ENCODE results near the gene HRH1. TPM values are rescaled to one million over a fixed set of nuclear protein-coding genes. Genes with fewer than 3 reads are reported as not detected.

HRH1 gene
- total and polyA plus RNA-seq, 2 experiments from 2014 or later = not detected

GRCh38 chr3:11273891-11274291 lies 119.6 kb downstream of the HRH1 start:
- no peak overlapping the region for H3K27ac ChIP-seq
- H3K36me3 ChIP-seq = no peaks in the 10 kb centered on the region
- H3K9me3 ChIP-seq (ENCODE audit: low read depth) = no peaks in the 10 kb centered on the region

GRCh38 chr3:11274566-11275142 lies 120.4 kb downstream of the HRH1 start:
- Histone ChIP-seq H3K4me1 (ENCODE audit: low read depth) (no peaks in the 10 kb centered on the region), H3K9me3 (ENCODE audit: low read depth) (no peaks in the 10 kb centered on the region), H3K27ac (no peak overlapping the region), H3K36me3 (no peaks in the 10 kb centered on the region), H3K27me3 (no peaks in the 10 kb centered on the region), H3K4me3 (no peak overlapping the region)
- no peak for DNase-seq (ENCODE audit: low read depth in 1 of 2, low spot score in 1 of 2)
- TF ChIP-seq CTCF (IDR thresholded peaks at IDR 0.05; ENCODE audit: low read depth, low read length) = no peak

More at GRCh38 chr3:11273891-11274291, 119.6 kb downstream of the HRH1 start:
- H3K27me3 ChIP-seq = no peaks in the 10 kb centered on the region
- H3K4me3 ChIP-seq = no peak overlapping the region
- DNase-seq (ENCODE audit: low read depth in 1 of 2, low spot score in 1 of 2) = no peak
- no peak for TF ChIP-seq CTCF (IDR thresholded peaks at IDR 0.05; ENCODE audit: low read depth, low read length)
- no peaks in the 10 kb centered on the region for H3K4me1 ChIP-seq (ENCODE audit: low read depth)

- Histone ChIP-seq H3K9me3 (ENCODE audit: low read depth) (no peaks in the 10 kb centered on the region), H3K27me3 (no peaks in the 10 kb centered on the region), H3K4me1 (ENCODE audit: low read depth) (no peaks in the 10 kb centered on the region), H3K36me3 (no peaks in the 10 kb centered on the region), H3K27ac (no peak overlapping the region), H3K4me3 (no peak overlapping the region)
- DNase-seq (ENCODE audit: low read depth in 1 of 2, low spot score in 1 of 2) = no peak
- TF ChIP-seq CTCF (IDR thresholded peaks at IDR 0.05; ENCODE audit: low read depth, low read length) = no peak
Measured at GRCh38 chr3:11275926-11276325, 121.6 kb downstream of the HRH1 start.

- H3K9me3 ChIP-seq (ENCODE audit: low read depth) = no peaks in the 10 kb centered on the region
- no peak overlapping the region for H3K4me3 ChIP-seq
- TF ChIP-seq CTCF (IDR thresholded peaks at IDR 0.05; ENCODE audit: low read depth, low read length) = no peak
- H3K27ac ChIP-seq = no peak overlapping the region
- no peaks in the 10 kb centered on the region for H3K36me3 ChIP-seq
- no peaks in the 10 kb centered on the region for H3K27me3 ChIP-seq
- no peaks in the 10 kb centered on the region for H3K4me1 ChIP-seq (ENCODE audit: low read depth)
- no peak for DNase-seq (ENCODE audit: low read depth in 1 of 2, low spot score in 1 of 2)
Measured at GRCh38 chr3:11276901-11277300, 122.6 kb downstream of the HRH1 start.

GRCh38 chr3:11282250-11283138 lies 128.2 kb downstream of the HRH1 start:
- Histone ChIP-seq H3K27ac (no peak overlapping the region), H3K27me3 (no peaks in the 10 kb centered on the region), H3K4me1 (ENCODE audit: low read depth) (peaks cover 4% of the 10 kb centered on the region), H3K4me3 (no peak overlapping the region), H3K9me3 (ENCODE audit: low read depth) (no peaks in the 10 kb centered on the region), H3K36me3 (no peaks in the 10 kb centered on the region)
- TF ChIP-seq CTCF (IDR thresholded peaks at IDR 0.05; ENCODE audit: low read depth, low read length) = no peak
- peak in 1 of 2 donors; percentile 54 for DNase-seq (ENCODE audit: low read depth in 1 of 2, low spot score in 1 of 2)

All from cardiac muscle cell (in vitro differentiated cells and primary cell).